ENCODE measurements around the gene CDH22. TPM values are rescaled to one million over a fixed set of nuclear protein-coding genes. Genes with fewer than 3 reads are reported as not detected.

Gene CDH22
- total RNA-seq, 3 donors from 2014 or later: 0.13 to 0.32 (median 0.19) TPM

DNA sequence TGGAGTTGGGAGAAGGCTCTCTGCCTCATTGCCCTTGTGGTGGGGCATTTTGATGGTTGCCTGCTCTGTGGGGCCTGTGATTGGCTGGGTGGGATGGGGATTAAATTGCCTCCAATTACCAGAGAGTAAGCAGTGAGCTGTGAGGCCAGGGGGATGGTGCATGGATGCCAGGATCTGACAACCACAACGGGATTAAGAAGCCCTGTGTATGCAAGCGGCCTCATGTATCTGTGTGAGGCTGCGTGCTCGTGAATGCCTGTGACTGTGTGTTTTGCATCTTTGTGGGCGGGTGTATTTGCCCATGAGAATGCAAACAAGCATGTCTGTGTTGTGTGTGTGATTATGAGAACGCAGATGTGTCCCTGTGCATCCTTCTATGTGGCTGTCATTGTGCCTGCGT is 144.0 kb downstream of the CDH22 start:
- H3K4me3 ChIP-seq: no peak overlapping the region
- DNase-seq: no peak
- intact Hi-C loops (cut with DNase I, micrococcal nuclease): no loop called here
- TF ChIP-seq, protein P1, sequence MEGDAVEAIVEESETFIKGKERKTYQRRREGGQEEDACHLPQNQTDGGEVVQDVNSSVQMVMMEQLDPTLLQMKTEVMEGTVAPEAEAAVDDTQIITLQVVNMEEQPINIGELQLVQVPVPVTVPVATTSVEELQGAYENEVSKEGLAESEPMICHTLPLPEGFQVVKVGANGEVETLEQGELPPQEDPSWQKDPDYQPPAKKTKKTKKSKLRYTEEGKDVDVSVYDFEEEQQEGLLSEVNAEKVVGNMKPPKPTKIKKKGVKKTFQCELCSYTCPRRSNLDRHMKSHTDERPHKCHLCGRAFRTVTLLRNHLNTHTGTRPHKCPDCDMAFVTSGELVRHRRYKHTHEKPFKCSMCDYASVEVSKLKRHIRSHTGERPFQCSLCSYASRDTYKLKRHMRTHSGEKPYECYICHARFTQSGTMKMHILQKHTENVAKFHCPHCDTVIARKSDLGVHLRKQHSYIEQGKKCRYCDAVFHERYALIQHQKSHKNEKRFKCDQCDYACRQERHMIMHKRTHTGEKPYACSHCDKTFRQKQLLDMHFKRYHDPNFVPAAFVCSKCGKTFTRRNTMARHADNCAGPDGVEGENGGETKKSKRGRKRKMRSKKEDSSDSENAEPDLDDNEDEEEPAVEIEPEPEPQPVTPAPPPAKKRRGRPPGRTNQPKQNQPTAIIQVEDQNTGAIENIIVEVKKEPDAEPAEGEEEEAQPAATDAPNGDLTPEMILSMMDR (IDR thresholded peaks at IDR 0.05): no peak
- no peak for ATAC-seq
- H3K4me1 ChIP-seq (ENCODE audit: low read depth): no peaks in the 10 kb centered on the region
- no peaks in the 10 kb centered on the region for H3K36me3 ChIP-seq (ENCODE audit: low read depth)
- no peaks in the 10 kb centered on the region for H3K9me3 ChIP-seq

DNA sequence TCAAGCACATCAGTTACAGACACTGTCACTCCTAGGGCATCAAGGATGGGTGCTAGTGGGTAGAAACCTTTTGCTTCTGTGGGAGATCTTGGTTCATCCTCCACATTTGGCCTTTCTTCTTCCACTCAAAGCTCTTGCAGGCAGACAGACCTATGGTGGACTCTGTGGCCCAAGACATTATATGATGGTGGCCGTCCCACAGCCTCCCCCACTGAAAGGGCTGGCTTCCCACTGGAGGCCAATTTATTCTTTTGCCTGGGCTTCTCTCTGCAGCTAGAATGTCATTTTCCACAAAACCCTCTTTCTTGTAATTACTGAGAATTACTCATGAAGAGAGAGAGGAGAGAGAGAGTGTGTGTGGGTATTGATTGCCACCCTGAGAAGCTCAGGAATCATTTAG is 146.4 kb downstream of the CDH22 start:
- Histone ChIP-seq H3K9me3 (no peaks in the 10 kb centered on the region), H3K4me1 (ENCODE audit: low read depth) (no peaks in the 10 kb centered on the region), H3K4me3 (no peak overlapping the region), H3K36me3 (ENCODE audit: low read depth) (no peaks in the 10 kb centered on the region)
- ATAC-seq (no peak), DNase-seq (no peak)
- intact Hi-C loops (cut with DNase I, micrococcal nuclease): no loop called here
- TF ChIP-seq, protein P1 (IDR thresholded peaks at IDR 0.05): no peak

DNA sequence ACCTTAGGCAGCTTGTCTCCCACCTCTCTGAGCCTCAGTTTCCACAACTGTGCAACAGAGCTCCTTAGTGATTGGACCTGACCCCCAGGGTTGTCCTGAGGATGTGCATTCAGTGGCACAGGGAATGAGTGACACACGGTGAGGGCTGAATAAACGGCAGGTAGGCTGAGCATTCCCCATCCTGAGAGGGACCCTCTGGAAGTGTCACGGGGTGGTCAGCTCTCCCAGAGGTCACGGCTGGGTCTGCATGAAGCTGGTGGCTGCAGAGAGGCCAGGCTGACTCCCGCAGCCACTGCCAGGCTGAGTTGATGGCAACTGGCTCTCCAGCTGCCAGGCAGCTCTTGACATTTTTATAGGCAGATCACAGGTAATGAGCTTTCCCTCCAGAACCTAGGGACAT is 147.6 kb downstream of the CDH22 start:
- DNase-seq (no peak), ATAC-seq (no peak)
- Histone ChIP-seq H3K9me3 (no peaks in the 10 kb centered on the region), H3K4me3 (no peak overlapping the region), H3K36me3 (ENCODE audit: low read depth) (no peaks in the 10 kb centered on the region), H3K4me1 (ENCODE audit: low read depth) (no peaks in the 10 kb centered on the region)
- intact Hi-C loops (cut with DNase I, micrococcal nuclease): no loop called here
- TF ChIP-seq, protein P1 (IDR thresholded peaks at IDR 0.05): no peak

DNA sequence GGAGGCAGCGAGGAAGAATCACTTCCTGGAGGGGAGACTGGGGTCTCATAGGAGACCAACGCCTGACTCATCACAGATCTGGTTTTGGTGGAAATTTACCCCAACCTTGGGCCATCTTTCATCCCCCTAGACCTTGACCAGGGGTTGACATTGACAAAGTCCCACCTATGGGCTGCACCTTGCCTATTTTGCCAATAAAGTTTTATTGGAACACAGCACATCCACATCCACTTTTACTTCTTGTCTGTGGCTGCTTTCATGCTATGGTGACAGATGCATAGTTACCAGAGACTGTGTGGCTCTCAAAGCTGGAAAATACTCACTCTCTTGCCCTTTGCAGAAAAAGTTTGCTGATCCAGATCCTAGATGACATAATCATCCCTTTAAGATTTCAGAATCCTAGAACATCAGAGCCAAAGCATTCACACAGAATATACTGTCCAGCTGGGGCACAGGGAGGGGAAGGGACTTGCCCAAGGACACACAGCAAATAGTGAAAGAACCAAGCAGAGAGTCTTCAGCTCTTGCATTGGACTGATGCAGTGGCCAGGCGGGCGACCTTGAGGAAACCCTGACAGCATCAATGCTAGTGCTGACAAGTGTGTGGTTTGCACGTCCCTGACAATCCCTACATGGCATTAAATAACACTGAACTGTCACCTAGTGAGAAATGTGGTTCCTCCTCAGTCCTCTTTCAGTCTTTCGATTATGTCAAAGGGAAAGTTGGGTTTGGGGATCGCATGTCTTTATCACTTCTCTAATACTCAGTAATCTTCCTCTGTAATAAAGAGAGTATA is 149.0 kb downstream of the CDH22 start:
- intact Hi-C loops (cut with DNase I, micrococcal nuclease): no loop called here
- TF ChIP-seq, protein P1 (IDR thresholded peaks at IDR 0.05): no peak
- H3K4me3 ChIP-seq: no peak overlapping the region
- no peaks in the 10 kb centered on the region for H3K9me3 ChIP-seq
- ATAC-seq (no peak), DNase-seq (no peak)
- no peaks in the 10 kb centered on the region for H3K36me3 ChIP-seq (ENCODE audit: low read depth)
- no peaks in the 10 kb centered on the region for H3K4me1 ChIP-seq (ENCODE audit: low read depth)

DNA sequence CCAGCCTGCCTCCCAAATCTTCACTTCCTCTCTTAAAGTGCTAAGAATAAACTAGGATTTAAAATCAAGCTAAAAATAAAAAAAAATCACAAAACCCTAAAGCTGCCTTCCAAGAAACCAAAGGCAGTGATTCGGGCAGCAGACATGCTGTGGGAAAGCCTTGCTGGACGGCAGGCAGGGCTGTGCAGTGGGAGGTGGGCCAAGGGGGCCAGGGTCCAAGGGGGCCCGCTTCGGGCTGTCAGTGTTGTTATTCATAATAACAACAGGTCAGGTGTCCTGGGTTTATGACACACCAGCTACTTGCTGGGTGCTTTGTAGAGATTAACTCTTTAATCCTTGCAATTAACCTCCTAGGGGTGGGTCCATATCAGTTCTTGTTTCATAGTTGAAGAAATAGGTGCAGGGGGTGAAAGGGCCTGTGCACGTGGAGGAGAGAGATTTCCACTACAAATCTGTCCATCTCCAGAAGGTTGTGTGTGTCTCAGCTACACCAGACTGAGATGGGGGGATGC is 149.8 kb downstream of the CDH22 start:
- TF ChIP-seq, protein P1 (IDR thresholded peaks at IDR 0.05): no peak

More for the DNA sequence above, 149.8 kb downstream of the CDH22 start:
- H3K9me3 ChIP-seq: no peaks in the 10 kb centered on the region
- intact Hi-C loops (cut with DNase I, micrococcal nuclease): no loop called here
- no peaks in the 10 kb centered on the region for H3K4me1 ChIP-seq (ENCODE audit: low read depth)
- ATAC-seq: no peak
- H3K36me3 ChIP-seq (ENCODE audit: low read depth): no peaks in the 10 kb centered on the region
- no peak for DNase-seq
- H3K4me3 ChIP-seq: no peak overlapping the region

Data from mucosa of descending colon (tissue), 3 donors.